GM10266 (cell line): Measurements from ENCODE around the gene PKD1L1.

Experiments used
- DNase-seq: peaks from one replicate; pipeline ENCODE4 v3.0.0; 2012; ENCODE audit errors: extremely low spot score
- TF ChIP-seq, protein P1 (sequence below): IDR thresholded peaks from 2 replicates; pipeline ENCODE4 v1.5.1; 2012; ENCODE audit warnings: mild to moderate bottlenecking, low read depth; ENCODE audit not compliant: control insufficient read depth, insufficient read depth; ENCODE audit errors: missing control alignments

The PKD1L1 gene

DNA sequence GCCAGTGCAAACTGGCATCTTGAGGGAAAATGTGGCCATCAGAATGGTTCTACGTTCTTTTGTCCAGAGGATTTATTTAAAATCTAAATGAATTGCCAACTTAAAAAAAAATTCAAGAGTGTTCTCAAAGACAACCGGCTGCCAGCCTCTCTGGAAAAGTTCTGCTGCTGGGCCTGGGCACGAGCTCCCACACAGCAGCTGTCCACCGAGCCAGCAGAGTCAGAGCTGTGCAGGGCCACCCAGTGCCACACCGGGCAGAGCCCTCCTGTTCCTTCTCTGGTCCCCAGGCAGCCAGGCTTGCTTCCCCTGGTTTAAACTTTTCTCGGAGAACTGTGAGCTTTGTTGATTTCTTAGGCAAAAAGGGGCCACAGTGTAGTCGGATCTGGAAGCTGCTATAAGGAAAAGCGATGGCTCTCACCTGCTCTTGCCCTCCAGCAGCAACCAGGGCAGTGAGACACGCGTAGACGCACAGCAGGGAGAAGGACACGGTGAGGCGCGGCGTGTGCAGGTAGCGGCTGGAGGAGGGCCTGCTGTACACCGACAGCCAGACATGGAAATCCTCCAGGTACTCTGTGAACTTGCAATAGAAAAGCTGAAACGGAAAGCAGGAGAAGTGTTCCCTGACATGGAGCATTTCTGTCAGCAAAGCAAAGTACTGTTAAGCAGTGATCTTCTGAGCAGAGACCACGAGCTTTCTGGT lies 111.6 kb downstream of the PKD1L1 start:
- no peak for DNase-seq
- TF ChIP-seq, protein P1, sequence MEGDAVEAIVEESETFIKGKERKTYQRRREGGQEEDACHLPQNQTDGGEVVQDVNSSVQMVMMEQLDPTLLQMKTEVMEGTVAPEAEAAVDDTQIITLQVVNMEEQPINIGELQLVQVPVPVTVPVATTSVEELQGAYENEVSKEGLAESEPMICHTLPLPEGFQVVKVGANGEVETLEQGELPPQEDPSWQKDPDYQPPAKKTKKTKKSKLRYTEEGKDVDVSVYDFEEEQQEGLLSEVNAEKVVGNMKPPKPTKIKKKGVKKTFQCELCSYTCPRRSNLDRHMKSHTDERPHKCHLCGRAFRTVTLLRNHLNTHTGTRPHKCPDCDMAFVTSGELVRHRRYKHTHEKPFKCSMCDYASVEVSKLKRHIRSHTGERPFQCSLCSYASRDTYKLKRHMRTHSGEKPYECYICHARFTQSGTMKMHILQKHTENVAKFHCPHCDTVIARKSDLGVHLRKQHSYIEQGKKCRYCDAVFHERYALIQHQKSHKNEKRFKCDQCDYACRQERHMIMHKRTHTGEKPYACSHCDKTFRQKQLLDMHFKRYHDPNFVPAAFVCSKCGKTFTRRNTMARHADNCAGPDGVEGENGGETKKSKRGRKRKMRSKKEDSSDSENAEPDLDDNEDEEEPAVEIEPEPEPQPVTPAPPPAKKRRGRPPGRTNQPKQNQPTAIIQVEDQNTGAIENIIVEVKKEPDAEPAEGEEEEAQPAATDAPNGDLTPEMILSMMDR, result no peak

DNA sequence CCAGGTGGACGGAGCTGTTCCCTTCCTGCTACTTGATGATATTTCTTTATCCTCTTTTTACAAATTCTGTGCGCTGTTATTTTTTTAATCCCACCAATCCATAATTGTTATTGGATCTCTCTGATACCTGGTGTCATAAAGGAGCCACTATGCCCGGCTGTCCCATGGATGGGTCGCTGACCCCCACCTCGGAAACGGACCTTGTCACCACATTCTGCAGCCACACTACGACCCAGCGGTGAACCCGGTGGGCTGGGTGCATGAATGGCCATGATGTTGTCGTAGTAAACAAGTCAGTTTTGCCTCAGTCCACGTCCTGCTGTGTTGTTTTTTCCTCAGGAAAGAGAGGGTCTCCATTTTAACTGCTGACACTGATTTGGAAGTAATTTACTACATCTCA lies 112.2 kb downstream of the PKD1L1 start:
- TF ChIP-seq, protein P1, result no peak
- DNase-seq, result no peak

DNA sequence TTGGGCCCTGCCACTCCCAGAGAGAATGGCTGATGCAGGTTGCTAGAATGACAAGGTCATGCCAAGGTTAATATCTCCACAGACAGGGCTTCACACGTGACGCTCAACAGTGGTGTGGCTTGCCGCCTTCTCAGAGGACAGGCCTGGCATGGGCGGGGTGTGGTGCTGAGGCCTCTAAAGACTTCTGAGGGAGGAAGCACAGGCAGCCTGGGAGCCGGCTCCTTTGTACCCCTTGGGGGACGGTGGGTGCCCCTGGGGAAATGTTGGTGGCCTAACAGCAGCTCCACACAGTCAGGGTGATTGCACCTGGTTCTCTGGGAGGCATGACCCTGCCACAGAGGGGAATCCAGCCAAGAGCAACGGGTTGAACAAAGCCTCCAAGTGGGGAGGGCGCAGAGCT lies 115.1 kb downstream of the PKD1L1 start:
- no peak for DNase-seq
- TF ChIP-seq, protein P1, result no peak

DNA sequence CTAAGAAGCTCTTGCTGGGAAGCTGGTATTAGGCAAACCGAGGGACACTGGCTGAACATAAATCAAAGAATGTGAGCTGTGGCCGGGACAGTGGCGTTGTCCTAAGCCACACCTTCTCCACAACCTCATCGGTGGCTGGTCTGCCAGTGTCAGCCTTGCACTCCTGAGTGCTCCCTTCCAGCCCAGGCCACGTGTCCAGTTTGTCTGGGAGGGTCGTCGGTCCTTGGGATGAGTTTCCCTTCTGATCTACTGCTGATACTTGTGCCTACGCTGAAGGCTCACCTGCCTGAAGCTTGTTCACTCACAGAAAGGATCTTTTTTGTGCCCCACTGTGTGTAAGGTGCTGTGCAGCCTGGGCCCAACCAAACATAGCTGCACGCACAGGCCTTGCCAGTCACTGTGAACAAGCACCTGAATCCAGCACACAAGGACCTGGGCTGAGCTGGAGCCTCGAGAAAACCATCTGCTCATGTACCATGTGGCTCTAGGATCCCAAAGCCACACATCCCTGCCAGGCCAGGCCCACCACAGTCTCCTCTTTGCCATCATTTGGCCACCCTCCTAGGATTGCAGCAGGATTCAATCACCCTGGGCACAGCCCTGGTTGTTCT lies 116.1 kb downstream of the PKD1L1 start:
- TF ChIP-seq, protein P1, result no peak
- DNase-seq, result no peak

DNA sequence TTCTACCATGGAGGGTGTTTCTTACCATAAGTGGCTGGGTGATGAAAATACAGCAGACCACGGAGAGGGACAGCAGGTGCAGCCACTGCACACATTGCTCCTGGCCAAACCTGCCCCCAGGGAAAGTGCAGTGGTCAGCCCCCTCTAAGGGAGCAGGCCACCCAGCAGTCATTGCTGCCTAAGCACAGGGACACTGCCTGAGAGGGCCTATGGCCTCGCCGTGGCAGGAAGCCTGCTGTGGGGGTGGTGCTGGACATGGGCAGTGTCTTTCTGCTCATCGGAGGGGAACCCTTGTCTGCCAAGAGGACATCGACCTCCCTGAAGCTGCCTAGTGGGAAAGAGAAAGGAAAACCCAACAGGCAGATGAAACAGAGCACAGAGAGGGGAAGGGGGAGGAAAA lies 118.3 kb downstream of the PKD1L1 start:
- TF ChIP-seq, protein P1, result no peak
- no peak for DNase-seq

DNA sequence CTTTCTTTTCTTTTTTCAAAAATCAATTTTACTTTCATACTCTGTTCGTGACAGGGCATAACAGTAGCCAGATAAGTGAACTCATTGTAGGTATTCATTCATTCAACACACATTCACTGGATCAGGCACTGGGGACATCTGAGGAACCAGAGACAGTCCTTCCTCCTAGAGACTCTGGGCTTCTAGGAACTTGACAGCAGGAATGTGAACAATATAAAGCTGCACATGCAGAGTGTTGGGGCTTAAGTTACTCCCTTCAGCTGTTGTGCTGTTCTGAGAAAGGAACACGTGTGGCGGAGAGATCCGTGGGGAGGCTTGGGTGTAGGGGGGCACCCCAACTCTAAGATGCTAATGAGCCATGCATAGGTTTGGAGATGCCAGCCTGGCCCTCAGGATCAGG lies 120.4 kb downstream of the PKD1L1 start:
- TF ChIP-seq, protein P1, result no peak
- DNase-seq, result no peak

DNA sequence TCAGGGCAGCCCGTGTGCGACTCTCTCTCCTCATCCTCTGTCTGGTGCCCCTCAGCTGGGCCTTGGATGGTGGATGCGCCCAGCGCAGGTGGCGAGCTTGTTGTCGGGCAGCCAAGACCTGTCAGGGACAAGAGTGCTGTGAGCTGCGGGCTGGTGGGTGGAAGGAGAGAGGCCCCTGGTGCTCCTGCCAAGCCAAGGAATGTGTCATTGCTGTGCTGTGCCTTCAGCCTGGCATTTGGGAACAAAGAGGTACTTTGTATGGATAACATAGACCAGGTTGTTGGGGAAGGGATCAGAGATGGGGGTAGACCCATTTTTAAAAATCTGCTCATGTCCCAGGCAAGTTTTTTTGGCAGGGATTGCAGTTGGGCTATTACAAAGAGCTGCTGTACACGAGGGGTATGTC lies 120.9 kb downstream of the PKD1L1 start:
- TF ChIP-seq, protein P1, result no peak
- no peak for DNase-seq
